IMR-90 (cell line): ENCODE measurements around the gene TBC1D16. TPM values are rescaled to one million over a fixed set of nuclear protein-coding genes. Genes with fewer than 3 reads are reported as not detected.
A peak's percentile ranks its signal among the peaks of the same experiment; 100 is the strongest.

Source experiments
- ATAC-seq: fragments of 200-7000 bp; cut with Tn5 transposase; 2 replicates; pipeline ENCODE4 v1.9.1; 2020; ENCODE audit warnings: low read depth, mild to moderate bottlenecking, moderate library complexity
- BruUV-seq: library from RNA; stranded (reverse); fragments of 400-500 nt; replicated peaks from 2 replicates; lab custom pipeline; 2021; lab: Mats Ljungman, UMichigan
- CTCF ChIA-PET: fragments of 300-600 bp; formaldehyde crosslinking; extraction: SDS; loops from one replicate; lab custom pipeline; 2021; ENCODE audit warnings: antibody characterized with exemption; lab: Yijun Ruan, JAX
- POLR2A ChIA-PET: fragments of 300-600 bp; sonication (Branson Sonifier 250); formaldehyde crosslinking; loops from one replicate; lab custom pipeline; 2022; ENCODE audit warnings: antibody characterized with exemption; ENCODE audit not compliant: unreplicated experiment; lab: Charles Lee
- DNase-seq: peaks from one replicate; pipeline ENCODE4 v3.0.0; 2013
- H2AFZ ChIP-seq: replicated peaks from 2 replicates; pipeline ENCODE3; 2013; ENCODE audit warnings: low read length, mild to moderate bottlenecking; ENCODE audit not compliant: poor library complexity
- H2AK5ac ChIP-seq: 2 replicates; pipeline ENCODE4 v1.6.1; 2013; ENCODE audit warnings: low read depth, low read length, inconsistent platforms
- H2AK9ac ChIP-seq: replicated peaks from 2 replicates; pipeline ENCODE3; 2013; ENCODE audit warnings: mild to moderate bottlenecking, low read depth, low read length, moderate library complexity; ENCODE audit not compliant: poor library complexity
- H2BK120ac ChIP-seq: 2 replicates; pipeline ENCODE4 v1.6.1; 2013; ENCODE audit warnings: low read depth, low read length, inconsistent platforms
- H2BK15ac ChIP-seq: 3 replicates; pipeline ENCODE4 v1.6.1; 2013; ENCODE audit warnings: low read depth, low read length, inconsistent platforms
- H2BK20ac ChIP-seq: 2 replicates; pipeline ENCODE4 v1.6.1; 2013; ENCODE audit warnings: low read depth, mild to moderate bottlenecking, inconsistent platforms, low read length, moderate library complexity
- H2BK5ac ChIP-seq: 2 replicates; pipeline ENCODE4 v1.6.1; 2013; ENCODE audit warnings: mild to moderate bottlenecking, low read depth, low read length, inconsistent platforms; ENCODE audit not compliant: poor library complexity, severe bottlenecking
- H3K14ac ChIP-seq: replicated peaks from 2 replicates; pipeline ENCODE4 v1.6.1; 2013; ENCODE audit warnings: low read depth, low read length, inconsistent platforms
- H3K18ac ChIP-seq: 2 replicates; pipeline ENCODE4 v1.6.1; 2013; ENCODE audit warnings: low read depth, low read length, control low read depth
- H3K23ac ChIP-seq: 2 replicates; pipeline ENCODE4 v1.6.1; 2013; ENCODE audit warnings: low read depth, low read length, inconsistent platforms
- H3K27ac ChIP-seq: 2 replicates; pipeline ENCODE4 v1.5.1; 2013; ENCODE audit warnings: mild to moderate bottlenecking, control low read depth, low read length; ENCODE audit not compliant: insufficient read depth
- H3K27me3 ChIP-seq: 2 replicates; pipeline ENCODE4 v1.6.1; 2013; ENCODE audit warnings: low read length; ENCODE audit not compliant: control insufficient read depth, insufficient read depth
- H3K36me3 ChIP-seq: 2 replicates; pipeline ENCODE4 v1.6.1; 2013; ENCODE audit warnings: low read length, mixed read lengths; ENCODE audit not compliant: control insufficient read depth, insufficient read depth
- H3K4ac ChIP-seq: 2 replicates; pipeline ENCODE4 v1.6.1; 2013; ENCODE audit warnings: low read depth, low read length, inconsistent platforms
- H3K4me1 ChIP-seq: 2 replicates; pipeline ENCODE4 v1.6.1; 2013; ENCODE audit warnings: low read length, mixed read lengths; ENCODE audit not compliant: control insufficient read depth, insufficient read depth
- H3K4me2 ChIP-seq: 2 replicates; pipeline ENCODE4 v1.6.1; 2013; ENCODE audit warnings: low read depth, mild to moderate bottlenecking, control low read depth, low read length, moderate library complexity
- H3K4me3 ChIP-seq: 2 replicates; pipeline ENCODE4 v1.5.1; 2013; ENCODE audit warnings: low read depth, mild to moderate bottlenecking, control low read depth, low read length, moderate library complexity; ENCODE audit not compliant: insufficient read depth
- H3K56ac ChIP-seq: 2 replicates; pipeline ENCODE4 v1.6.1; 2013; ENCODE audit warnings: low read length, inconsistent platforms; ENCODE audit not compliant: insufficient read depth; ENCODE audit errors: extremely low read depth
- H3K79me1 ChIP-seq, 2 experiments: 2 replicates each; pipeline ENCODE4 v1.6.1; 2013; ENCODE audit warnings: low read length in 2 of 2, inconsistent platforms in 1 of 2, low read depth in 1 of 2
- H3K9ac ChIP-seq: 2 replicates; pipeline ENCODE4 v1.6.1; 2013; ENCODE audit warnings: low read depth, low read length, control low read depth
- H3K9me1 ChIP-seq: 2 replicates; pipeline ENCODE4 v1.6.1; 2013; ENCODE audit warnings: low read length, inconsistent platforms; ENCODE audit not compliant: insufficient read depth
- H3K9me3 ChIP-seq: 2 replicates; pipeline ENCODE4 v1.6.1; 2013; ENCODE audit warnings: low read length; ENCODE audit not compliant: control insufficient read depth, insufficient read depth
- H4K20me1 ChIP-seq: 2 replicates; pipeline ENCODE4 v1.6.1; 2013; ENCODE audit warnings: low read length, inconsistent platforms; ENCODE audit not compliant: insufficient read depth
- H4K5ac ChIP-seq: 2 replicates; pipeline ENCODE4 v1.6.1; 2013; ENCODE audit warnings: mild to moderate bottlenecking, low read depth, low read length, control low read depth
- H4K8ac ChIP-seq, 2 experiments: 2 replicates each; pipeline ENCODE4 v1.6.1; 2013; ENCODE audit warnings: low read depth in 2 of 2, low read length in 2 of 2, control low read depth in 1 of 2, inconsistent platforms in 1 of 2
- H4K91ac ChIP-seq: 2 replicates; pipeline ENCODE4 v1.6.1; 2013; ENCODE audit warnings: low read depth, low read length, inconsistent platforms; ENCODE audit not compliant: insufficient read depth
- BHLHE40 ChIP-seq: fragments of 150-350 bp; IDR thresholded peaks from 2 replicates; pipeline ENCODE4 v1.6.1; 2016; ENCODE audit warnings: mild to moderate bottlenecking, low read depth, low read length
- CEBPB ChIP-seq: IDR thresholded peaks from 2 replicates; pipeline ENCODE4 v1.6.1; 2012; ENCODE audit warnings: low read depth, low read length, improper control_type of control experiment
- CHD1 ChIP-seq: IDR thresholded peaks from 2 replicates; pipeline ENCODE4 v1.6.1; 2012; ENCODE audit warnings: low read depth, low read length, improper control_type of control experiment
- ELK1 ChIP-seq: fragments of 150-350 bp; IDR thresholded peaks from 2 replicates; pipeline ENCODE4 v1.6.1; 2016; ENCODE audit warnings: low read depth, mild to moderate bottlenecking, low read length, moderate library complexity, borderline replicate concordance
- FOS ChIP-seq: fragments of 150-350 bp; IDR thresholded peaks from 2 replicates; pipeline ENCODE4 v1.6.1; 2016; ENCODE audit warnings: low read depth, low read length
- MAFK ChIP-seq: IDR thresholded peaks from 2 replicates; pipeline ENCODE4 v1.6.1; 2012; ENCODE audit warnings: low read depth, low read length, improper control_type of control experiment
- MAZ ChIP-seq: IDR thresholded peaks from 2 replicates; pipeline ENCODE4 v1.6.1; 2012; ENCODE audit warnings: low read depth, mild to moderate bottlenecking, low read length, improper control_type of control experiment, moderate library complexity, borderline replicate concordance
- MXI1 ChIP-seq: IDR thresholded peaks from 2 replicates; pipeline ENCODE4 v1.6.1; 2012; ENCODE audit warnings: low read depth, mild to moderate bottlenecking, low read length, moderate library complexity, borderline replicate concordance
- NFE2L2 ChIP-seq: fragments of 150-350 bp; IDR thresholded peaks from 2 replicates; pipeline ENCODE4 v1.6.1; 2016; ENCODE audit warnings: low read depth, mild to moderate bottlenecking, low read length
- RAD21 ChIP-seq: IDR thresholded peaks from 2 replicates; pipeline ENCODE4 v1.6.1; 2012; ENCODE audit warnings: low read length, improper control_type of control experiment
- RFX5 ChIP-seq: IDR thresholded peaks from 2 replicates; pipeline ENCODE4 v1.8.0; 2012; ENCODE audit warnings: low read depth, mild to moderate bottlenecking, low read length, moderate library complexity
- SMC3 ChIP-seq: fragments of 150-350 bp; IDR thresholded peaks from 2 replicates; pipeline ENCODE4 v1.6.1; 2016; ENCODE audit warnings: low read depth, mild to moderate bottlenecking, antibody characterized with exemption, low read length, moderate library complexity
- WGBS, 2 experiments: methylation state at CpG; one replicate each; pipeline versions ENCODE4 v1.1.5 to v1.1.7; 2013; ENCODE audit warnings: missing lambda C conversion rate in 2 of 2; ENCODE audit not compliant: insufficient read length in 1 of 2; ENCODE audit errors: extremely low coverage in 2 of 2; 5-methylcytosine and 5-hydroxymethylcytosine counted together
- dilution Hi-C: fragments of 300-500 bp; cut with HindIII; formaldehyde crosslinking; loops from one replicate; pipeline ENCODE4 v1.14.3; 2018; ENCODE audit warnings: low sequenced_read_pairs; ENCODE audit not compliant: unreplicated experiment
- in situ Hi-C: fragments of 300-500 bp; cut with MboI; formaldehyde crosslinking; loops from 3 replicates; pipeline ENCODE4 v1.14.3; 2019; ENCODE audit warnings: low sequenced_read_pairs, inconsistent platforms, mixed read lengths
- intact Hi-C: fragments of 100-400 bp; cut with micrococcal nuclease; formaldehyde crosslinking; loops from 2 replicates; pipeline ENCODE4 v1.10.0; 2022
- polyA plus RNA-seq, 3 experiments: library from polyadenylated mRNA; depleted of rRNA; stranded (reverse); fragments of >200 nt; gene quantifications; 2 replicates each; pipeline ENCODE4 v1.2.3, GENCODE V29; 2012; ENCODE audit warnings: low replicate concordance in 1 of 3
- total RNA-seq: library from RNA; depleted of rRNA; stranded (reverse); fragments of >200 nt; gene quantifications from 2 replicates; pipeline ENCODE4 v1.2.3, GENCODE V29; 2012
- TF ChIP-seq, protein P1 (sequence below): fragments of 150-350 bp; IDR thresholded peaks from 2 replicates; pipeline ENCODE4 v1.6.1; 2017; ENCODE audit warnings: mild to moderate bottlenecking, antibody characterized with exemption, low read length, low read depth
- TF ChIP-seq, protein P2 (sequence below): conservative IDR thresholded peaks from 2 replicates; pipeline ENCODE4 v1.5.1; 2012; ENCODE audit warnings: mild to moderate bottlenecking, low read depth, low read length, improper control_type of control experiment

Gene TBC1D16
- total and polyA plus RNA-seq, 2 of the 4 experiments (the other 2 are of a cell fraction) = 10.1 to 16.7 TPM

GRCh38 chr17:79938336-79939093 lies 97.2 kb downstream of the TBC1D16 start:
- no peak overlapping the region for H3K4me2 ChIP-seq
- no peak overlapping the region for H4K91ac ChIP-seq
- no peak overlapping the region for H3K23ac ChIP-seq
- no peak overlapping the region for H2AK5ac ChIP-seq
- H4K5ac ChIP-seq = no peak overlapping the region
- ChIA-PET CTCF (interaction anchor here (1.1 kb wide), 1 partner anchor 32 kb away, joined by 3 read pairs; no protein-coding TSS in a partner anchor), POLR2A (no interaction called here)
- H3K9ac ChIP-seq = no peak overlapping the region
- TF ChIP-seq MXI1 (no peak), CHD1 (no peak), RFX5 (no peak), FOS (no peak), ELK1 (no peak), NFE2L2 (no peak), MAZ (no peak), MAFK (no peak), CEBPB (no peak), BHLHE40 (no peak), SMC3 (no peak), RAD21 (no peak)
- TF ChIP-seq, protein P1, sequence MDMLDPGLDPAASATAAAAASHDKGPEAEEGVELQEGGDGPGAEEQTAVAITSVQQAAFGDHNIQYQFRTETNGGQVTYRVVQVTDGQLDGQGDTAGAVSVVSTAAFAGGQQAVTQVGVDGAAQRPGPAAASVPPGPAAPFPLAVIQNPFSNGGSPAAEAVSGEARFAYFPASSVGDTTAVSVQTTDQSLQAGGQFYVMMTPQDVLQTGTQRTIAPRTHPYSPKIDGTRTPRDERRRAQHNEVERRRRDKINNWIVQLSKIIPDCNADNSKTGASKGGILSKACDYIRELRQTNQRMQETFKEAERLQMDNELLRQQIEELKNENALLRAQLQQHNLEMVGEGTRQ = no peak
- TF ChIP-seq, protein P2, sequence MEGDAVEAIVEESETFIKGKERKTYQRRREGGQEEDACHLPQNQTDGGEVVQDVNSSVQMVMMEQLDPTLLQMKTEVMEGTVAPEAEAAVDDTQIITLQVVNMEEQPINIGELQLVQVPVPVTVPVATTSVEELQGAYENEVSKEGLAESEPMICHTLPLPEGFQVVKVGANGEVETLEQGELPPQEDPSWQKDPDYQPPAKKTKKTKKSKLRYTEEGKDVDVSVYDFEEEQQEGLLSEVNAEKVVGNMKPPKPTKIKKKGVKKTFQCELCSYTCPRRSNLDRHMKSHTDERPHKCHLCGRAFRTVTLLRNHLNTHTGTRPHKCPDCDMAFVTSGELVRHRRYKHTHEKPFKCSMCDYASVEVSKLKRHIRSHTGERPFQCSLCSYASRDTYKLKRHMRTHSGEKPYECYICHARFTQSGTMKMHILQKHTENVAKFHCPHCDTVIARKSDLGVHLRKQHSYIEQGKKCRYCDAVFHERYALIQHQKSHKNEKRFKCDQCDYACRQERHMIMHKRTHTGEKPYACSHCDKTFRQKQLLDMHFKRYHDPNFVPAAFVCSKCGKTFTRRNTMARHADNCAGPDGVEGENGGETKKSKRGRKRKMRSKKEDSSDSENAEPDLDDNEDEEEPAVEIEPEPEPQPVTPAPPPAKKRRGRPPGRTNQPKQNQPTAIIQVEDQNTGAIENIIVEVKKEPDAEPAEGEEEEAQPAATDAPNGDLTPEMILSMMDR = no peak
- H2AFZ ChIP-seq = peak overlapping the region; percentile 43
- no peak overlapping the region for H4K8ac ChIP-seq
- no TSS peak for BruUV-seq
- no peak overlapping the region for H2BK120ac ChIP-seq
- dilution Hi-C loops (no loop called here), intact Hi-C loops (no loop called here), in situ Hi-C loops (no loop called here)
- H4K20me1 ChIP-seq = 0 out of 2 replicates have a peak, but pooled peaks cover 5% of the 10 kb centered on the region
- no peak overlapping the region for H3K4ac ChIP-seq
- no peak overlapping the region for H2BK20ac ChIP-seq
- H3K27me3 ChIP-seq = no peaks in the 10 kb centered on the region
- H3K4me3 ChIP-seq = no peak overlapping the region
- no peak overlapping the region for H2AK9ac ChIP-seq
- no peaks in the 10 kb centered on the region for H3K9me3 ChIP-seq
- H2BK5ac ChIP-seq = no peak overlapping the region
- H3K27ac ChIP-seq = no peak overlapping the region
- peaks cover 20% of the 10 kb centered on the region for H3K36me3 ChIP-seq
- no peak for DNase-seq
- no peak overlapping the region for H3K14ac ChIP-seq
- H2BK15ac ChIP-seq = no peak overlapping the region
- no peak overlapping the region for H3K18ac ChIP-seq
- no peaks in the 10 kb centered on the region for H3K79me1 ChIP-seq
- WGBS, 2 experiments = no CpG with 5 or more reads among the region's 13 CpGs
- ATAC-seq = no peak
- peaks cover 2% of the 10 kb centered on the region; the same call in 1 of the 2 replicates for H3K9me1 ChIP-seq
- no peak overlapping the region for H3K56ac ChIP-seq
- peaks cover 9% of the 10 kb centered on the region; the same call in 1 of the 2 replicates for H3K4me1 ChIP-seq
